Activated CD8-positive, alpha-beta memory T cell treated with anti-CD3 and anti-CD28 coated beads for 1 hour (primary cell): Measurements from ENCODE around the gene RIBC1.
"Not testable (repeated sequence)": the region's sequence is repeated elsewhere in the genome, so short reads cannot be mapped to it uniquely, and the experiment has no call there.

Source experiments
- DNase-seq, 2 donors: peaks; one replicate each; pipeline ENCODE4 v3.0.0-alpha.2; 2020; ENCODE audit warnings: low read depth in 1 of 2; ENCODE audit errors: extremely low read depth in 1 of 2

The RIBC1 gene

GRCh38 chrX:53422861-53423306 is at the start of gene RIBC1:
TSS of gene RIBC1 (plus strand) at chrX:53422873. CDS start at chrX:53426277, 3,404 bp downstream.
- DNase-seq, result no peak

- DNase-seq, result no peak
Observed at GRCh38 chrX:53373307-53373706, 49.4 kb upstream of the RIBC1 start.

DNA sequence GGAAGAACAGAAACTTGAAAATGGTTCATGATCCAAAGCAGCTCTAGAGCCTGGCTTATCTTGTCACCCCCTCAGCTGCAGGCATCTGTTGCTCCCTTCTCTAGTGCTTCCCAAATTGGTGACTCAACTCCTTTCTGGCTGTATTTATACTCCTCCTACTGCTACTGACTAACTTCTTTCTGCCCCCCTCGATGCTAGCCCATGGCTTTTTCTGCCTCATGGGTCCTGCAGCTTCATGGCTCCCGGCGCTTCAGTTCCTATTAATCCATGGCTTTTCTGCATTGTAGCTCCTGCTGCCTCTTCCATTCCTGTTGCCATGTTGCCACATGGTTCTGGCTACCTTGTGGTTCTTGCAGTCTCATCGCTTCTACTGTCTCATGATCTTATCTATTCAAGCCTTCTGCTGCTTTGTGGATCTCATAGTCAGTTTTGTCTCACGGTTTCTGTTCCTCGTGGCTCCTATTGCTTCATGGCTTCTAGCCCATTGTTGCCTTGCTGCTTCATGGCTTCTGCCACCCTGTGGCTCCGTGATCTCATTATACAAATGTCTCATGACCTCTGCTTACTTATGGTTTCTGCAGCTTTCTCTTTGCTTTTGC is 48.4 kb upstream of the RIBC1 start:
- DNase-seq, result no peak

DNA sequence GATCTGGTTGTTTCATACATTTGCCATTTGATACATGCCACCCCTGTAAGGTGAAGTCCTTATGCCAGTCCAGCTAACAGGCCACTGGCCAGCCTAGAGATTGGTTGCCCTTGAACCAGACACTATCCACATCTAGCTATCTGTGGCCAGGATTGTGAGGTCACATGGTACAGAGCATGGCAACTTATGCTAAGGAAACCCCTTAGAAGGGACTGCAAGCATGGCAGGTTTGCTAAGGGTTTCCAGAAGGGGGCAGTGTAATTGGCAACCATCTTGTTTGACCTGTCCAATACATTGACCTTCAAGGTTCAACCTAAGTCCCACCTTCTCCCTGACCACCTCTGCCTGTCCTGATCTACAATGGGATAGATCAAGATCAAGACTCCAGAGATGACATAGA is 47.8 kb upstream of the RIBC1 start:
- DNase-seq, result no peak

DNA sequence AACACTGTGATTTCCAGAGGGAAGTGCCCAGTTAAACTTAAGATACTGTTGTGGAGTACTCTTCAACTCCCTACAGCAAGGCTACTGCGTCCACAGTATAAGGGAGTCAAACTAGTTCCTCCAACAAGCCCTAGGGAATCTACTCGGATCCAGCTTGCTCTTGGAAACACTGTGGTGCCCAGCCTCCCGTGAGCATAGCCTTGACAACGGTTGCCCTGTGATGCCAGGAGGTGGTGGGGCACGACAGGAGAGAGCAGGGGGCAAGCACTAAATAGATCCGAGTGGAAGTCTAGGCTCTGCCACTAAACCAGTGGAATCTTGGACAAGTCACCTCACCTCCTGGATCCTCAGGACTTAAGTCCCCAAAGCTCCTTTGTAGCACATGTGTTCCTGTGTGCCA is 45.8 kb upstream of the RIBC1 start:
- no peak for DNase-seq

DNA sequence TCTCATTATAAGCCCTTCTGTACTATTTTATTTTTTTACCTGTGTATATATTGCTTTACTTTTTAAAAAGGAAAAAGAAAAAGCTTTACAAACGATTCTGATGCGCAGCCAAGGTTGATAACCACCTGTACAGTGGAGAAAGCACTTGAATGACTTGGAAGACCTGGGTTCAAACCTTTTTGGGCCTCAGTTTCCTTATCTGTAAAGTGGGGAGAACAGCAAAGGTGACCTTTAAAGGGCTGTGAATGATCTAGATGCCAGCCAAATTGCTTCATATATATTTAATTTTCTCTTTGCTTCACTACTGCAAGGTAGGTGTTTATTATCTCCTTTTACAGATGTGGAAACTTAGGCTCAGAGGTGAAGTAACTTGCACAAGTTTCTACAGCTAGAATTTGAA is 45.2 kb upstream of the RIBC1 start:
- DNase-seq, result no peak

DNA sequence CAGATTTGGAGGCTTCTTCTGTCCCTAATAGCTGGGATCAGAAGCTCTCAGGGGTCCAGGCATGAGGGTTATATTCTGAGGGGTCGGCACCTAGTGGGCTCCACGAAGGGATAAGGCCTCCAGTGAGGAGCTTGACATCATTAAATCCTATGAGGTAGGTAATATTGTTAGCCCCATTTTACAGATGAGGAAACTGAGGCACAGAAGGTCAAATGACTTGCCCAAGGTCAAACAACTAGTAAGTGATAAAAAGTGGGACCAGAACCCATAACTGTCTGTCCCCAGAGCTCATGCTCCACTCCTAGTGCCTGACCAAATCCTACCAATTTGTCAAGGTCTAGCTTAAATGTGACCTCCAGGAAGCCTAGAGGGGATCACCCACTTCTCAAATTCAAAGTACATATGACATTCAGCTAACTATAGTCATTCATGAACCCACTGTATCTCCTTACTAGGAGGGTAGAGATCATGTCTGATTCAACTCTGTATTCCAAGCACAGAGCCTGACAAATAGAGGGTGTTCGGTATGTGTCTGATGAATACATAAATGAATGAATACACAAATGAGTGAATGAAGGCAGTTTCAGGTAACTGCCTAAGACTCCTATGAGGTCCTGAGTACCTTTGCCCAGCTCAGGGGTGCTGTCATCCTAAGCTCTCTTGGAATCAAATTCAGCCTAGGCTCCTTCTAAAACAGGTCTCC is 43.5 kb upstream of the RIBC1 start:
- no peak for DNase-seq

DNA sequence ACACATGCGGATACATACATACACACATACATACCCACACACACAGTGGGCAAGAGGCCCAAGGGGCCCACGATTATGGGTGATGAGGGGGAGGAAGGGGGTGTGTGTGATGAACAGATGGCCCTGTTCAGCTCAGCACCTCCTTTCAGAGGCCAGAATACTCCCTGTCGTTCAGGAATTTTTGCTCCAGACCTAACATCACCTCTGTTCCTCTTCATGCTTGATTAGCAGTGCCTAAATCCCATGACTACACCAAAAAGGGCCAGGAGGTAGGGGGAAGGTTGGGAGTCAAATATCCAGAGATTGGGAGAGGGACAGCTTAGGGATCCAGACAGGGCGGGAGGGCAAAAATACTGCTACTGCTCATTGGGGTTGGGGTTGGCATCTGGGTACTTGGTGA is 42.9 kb upstream of the RIBC1 start:
- no peak for DNase-seq

DNA sequence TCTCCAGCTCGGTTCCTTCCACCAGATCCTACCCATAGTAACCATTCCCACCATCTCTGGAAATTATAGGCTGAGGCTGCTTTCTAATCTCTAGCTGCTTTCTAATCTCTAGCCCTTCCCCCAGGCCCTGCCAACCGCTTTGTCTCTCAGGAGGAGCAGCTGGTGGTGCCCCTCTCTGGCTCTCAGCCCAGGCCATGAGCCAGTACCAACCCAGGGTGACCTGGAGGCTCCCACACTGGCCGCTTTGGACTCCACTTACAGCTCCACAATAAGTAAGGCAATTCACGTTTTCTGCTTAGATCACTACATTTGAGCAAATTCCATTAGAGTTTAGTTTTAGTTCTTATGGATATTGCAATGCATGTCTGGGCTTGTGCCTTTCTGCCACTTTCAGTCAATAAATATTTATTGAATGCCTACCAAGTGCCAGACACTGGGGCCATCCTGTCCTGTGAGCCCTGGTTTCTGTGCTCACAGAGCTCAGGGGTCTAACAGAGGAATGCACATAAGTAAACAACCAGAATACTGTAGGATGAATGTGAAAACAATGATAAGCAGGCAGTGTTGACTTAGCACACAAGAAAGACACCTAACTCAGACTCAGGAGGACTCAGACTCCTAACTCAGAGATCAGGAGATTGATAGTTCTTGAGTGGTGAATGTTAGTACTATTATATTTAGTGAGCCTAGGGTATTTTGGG is 39.1 kb upstream of the RIBC1 start:
- no peak for DNase-seq

DNA sequence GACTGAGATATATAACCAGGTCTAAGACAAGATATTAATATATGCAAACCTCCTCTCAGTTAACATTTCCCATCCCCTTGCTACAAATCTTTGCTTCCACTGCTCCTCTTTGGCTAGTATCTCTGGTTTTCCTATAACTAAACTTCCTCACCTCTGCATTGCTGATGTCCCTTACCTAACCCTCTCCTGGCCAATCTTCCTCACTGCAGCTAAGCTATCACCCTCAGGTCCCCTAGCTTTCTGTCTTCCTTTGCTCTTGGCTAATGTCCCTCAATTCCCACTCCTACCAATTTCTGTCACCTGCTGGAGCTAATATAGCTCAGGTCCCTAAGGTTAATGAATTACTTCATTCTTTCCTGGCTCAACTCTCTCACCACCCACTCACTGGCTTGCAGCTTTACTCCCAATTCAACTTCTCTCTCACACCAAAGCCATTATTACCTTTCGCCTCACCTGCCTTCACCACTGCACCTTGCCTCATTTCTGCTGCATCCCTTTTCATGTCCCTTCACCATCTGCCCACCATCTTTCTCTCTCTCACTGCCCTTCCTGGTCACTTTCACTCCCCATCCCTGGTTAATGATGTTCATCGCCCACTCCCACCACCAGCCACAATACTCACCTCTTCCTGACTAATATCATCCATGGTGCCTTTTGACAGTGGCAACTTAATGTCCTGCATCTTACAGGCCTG is 26.9 kb upstream of the RIBC1 start:
- no peak for DNase-seq

GRCh38 chrX:53398216-53398615 is 24.5 kb upstream of the RIBC1 start:
- no peak for DNase-seq

- no peak for DNase-seq
Observed at GRCh38 chrX:53403535-53403934, 19.1 kb upstream of the RIBC1 start.

GRCh38 chrX:53412446-53412845 is 10.2 kb upstream of the RIBC1 start:
- DNase-seq, result no peak

GRCh38 chrX:53420351-53420750 is 2.3 kb upstream of the RIBC1 start:
- not testable (repeated sequence) for DNase-seq

GRCh38 chrX:53421125-53421524 is 1.5 kb upstream of the RIBC1 start:
- no peak for DNase-seq

DNA sequence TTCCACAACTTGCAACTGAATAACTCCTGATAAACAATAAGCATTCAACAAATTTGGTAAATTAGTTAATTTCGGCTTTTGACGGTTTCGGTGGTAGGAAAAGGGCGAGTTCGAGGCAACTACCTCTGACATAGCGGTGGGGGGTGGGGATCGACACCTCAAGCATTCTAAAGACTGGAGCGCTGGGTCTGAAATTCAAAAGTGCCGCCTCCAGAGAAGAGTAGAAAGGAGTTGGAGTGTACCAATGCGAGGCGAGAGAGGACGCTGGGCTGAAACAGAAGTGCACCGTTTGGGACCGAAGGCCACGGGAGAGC is 944 bp upstream of the RIBC1 start:
- DNase-seq, result no peak

- peak; percentile 84 to 96 for DNase-seq
Observed at GRCh38 chrX:53422086-53422860, 400 bp upstream of the RIBC1 start, which contains the start of gene SMC1A. TSS of gene SMC1A (minus strand) at chrX:53422654. CDS start at chrX:53422600, 54 bp downstream.

GRCh38 chrX:53429755-53430154 is 7.1 kb downstream of the RIBC1 start:
- no peak for DNase-seq

DNA sequence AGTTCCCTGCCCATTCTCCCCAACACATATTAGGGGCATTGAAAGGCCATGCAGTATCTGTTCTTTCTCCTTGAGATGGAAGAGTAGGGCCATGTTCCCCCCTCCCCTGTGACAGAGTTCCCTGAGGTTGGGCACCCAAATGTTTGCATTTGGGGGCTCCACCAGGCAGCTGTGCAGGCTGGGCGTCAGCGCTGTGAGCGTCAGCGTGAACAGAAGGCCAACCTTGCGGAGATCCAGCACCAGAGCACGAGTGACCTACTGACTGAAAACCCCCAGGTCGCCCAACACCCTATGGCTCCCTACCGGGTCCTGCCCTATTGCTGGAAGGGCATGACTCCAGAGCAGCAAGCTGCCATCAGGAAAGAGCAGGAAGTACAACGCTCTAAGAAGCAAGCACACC is 7.6 kb downstream of the RIBC1 start:
- DNase-seq, result no peak

DNA sequence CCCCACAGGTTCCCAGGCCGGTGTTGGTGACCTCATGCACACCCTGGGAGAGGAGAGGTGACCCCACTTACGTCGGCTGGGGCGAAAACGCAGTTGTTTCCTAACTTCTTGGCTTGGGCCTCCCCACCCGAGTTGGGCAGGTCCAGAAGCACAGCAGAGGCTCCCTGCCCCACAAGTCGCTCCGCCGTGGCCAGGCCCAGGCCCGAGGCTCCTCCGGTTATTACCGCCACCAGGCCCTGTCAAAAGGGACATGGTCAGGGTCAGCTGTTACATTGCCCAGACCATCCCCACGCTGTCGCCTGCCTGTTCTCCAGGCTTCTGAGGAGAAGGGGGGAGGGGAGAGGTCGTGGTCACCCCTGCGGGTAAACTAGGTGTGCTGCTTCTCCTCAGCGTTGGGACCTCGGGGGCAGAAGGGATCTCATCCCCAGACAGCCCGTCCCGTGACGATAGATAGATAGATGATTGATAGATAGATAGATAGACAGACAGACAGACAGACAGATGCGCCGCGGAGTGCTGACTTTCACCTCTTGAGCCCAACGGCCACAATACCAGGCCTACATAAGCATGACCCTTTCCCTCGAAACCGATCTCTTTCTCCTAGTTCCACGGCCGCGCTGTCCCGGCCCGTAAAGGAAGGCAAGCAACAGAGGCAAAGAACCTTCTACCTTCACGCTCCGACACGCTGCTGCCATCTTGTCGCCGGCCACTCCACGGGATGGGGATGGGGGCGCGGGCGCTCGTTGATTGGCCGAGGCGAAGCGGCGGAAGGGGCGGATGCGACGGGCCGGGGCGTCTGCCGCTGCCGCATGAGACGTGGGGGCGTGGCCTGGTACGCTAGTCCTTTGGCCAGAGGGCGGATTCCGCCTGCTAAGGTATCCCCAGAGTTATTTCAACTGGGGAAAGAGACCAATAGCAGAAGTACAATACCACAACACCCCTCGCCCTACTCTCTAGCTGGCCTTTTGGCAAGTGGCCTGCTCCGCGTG is 11.3 kb downstream of the RIBC1 start, which contains the start of gene HSD17B10:
Gene HSD17B10, minus strand, starts transcription at position 720 of the 989 bp plus-strand sequence. Its CDS starts 25 bp downstream, at position 695.
- DNase-seq, result peak; percentile 51 to 77
